ENCODE measurements around the gene CGREF1.
A peak's percentile ranks its signal among the peaks of the same experiment; 100 is the strongest.

CGREF1 gene

DNA sequence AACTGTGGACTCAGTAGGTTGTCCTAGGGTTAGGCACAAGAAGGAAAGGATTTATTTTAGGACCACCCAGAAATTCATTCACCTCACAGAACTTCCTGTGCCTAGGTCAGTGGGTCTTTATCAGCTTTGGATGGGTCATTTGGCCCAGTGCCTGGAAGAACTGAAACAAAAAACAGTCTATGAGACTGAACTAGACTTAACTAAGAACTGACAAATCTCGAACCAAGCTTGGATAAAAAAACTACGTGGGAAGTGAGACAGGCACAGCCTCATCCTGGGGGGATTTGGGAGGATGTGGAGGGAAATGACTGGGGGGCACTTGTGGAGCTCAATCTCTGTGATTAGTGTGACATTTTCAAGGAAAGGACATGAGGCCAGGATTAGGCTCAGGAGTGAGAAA, 45.1 kb downstream of the CGREF1 start:
- no peak for DNase-seq (ENCODE audit: low read depth)

DNA sequence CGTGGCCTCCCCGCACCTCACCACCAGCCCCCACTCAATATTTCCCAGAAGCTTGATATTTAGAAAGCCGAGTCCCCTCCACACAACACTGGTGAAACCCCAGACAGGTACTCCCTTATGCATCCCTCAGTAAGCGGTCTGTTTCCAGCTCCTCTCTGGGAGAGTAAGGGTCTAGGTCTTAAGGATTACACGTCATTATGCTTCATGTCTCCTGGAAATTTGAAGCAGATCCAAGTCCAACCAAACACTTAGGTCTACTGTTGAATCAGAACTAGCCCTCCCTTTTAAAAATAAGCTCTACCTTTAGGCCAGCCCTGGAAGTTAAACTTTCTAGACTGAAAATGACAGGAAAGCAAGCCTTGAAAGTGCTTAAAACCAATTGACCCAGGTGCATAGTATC, 46.0 kb downstream of the CGREF1 start:
- DNase-seq (ENCODE audit: low read depth), result no peak

DNA sequence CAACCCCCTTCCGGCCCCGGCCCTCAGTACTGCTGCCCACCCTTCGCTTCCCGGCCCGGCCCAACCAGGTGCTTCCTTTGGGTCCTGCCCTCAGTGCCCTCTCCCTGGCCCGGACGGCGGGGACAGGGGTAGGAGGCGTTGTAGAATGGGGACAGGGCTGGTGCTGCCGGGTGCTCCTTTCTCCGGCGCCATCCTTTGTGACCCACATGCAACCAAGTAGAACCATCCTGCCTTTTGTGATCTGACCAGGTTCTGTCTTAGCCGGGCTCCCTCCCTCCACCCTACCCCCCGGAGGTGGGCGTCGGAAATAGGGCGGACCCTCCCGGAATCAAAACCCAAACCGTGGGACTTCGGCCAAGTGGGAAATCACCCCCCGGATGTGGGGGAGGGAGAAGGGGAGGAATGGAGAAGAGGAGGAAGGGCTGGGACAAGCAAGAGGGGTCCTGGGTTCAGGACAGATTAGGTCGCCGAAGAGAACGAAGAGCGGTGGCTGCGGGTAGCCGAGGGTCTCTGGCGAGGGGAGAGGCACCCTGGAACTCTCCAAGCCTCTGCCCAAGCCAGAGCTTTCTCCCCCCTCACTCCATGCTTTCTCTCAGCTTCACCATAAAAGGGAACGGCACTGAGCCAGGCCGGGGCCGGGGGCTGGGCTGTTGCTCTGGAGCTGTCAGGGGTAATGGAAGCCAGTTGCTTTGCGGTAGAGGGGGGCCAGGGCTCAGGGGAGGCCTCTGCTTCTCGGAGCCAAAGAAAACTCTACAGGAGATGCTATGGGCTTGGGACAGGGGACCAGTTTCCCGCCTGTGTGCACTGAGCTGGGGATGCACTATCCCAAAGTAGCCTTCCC, 46.7 kb downstream of the CGREF1 start:
- no peak for DNase-seq (ENCODE audit: low read depth)

DNA sequence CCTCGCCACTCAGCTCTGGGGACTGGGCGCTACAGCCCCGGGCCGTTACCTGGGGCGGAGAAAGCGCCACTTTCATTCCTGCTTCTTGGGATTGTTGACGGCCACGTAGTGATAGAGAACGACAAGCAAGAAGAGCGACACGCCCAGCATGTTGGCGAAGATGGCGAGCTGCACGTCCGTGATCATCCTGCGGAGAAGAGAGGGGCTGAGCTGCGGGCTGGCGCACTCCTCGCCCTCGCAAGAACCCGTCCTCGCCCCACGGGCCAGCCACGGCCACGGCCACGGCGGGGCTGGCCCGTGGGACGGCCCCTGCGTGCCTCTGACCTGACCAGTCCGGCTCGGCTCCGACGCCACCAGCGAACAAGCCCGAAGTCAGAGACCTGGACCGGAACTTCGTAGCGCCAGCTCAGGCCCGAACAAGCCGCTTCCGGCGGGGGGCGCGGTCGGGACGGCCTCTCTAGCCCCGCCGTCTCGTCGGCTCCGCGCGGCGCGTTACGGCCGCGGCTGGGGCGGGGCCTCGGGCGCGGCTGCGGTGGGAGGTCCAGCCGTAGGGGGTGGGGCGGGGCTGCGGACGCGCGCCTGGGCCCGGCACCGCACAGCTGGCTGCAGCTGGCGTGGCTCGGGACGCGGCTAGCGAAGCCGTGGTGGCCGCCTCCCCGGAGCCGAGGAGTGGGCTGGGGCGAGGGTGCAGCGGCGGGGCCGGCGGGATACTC, 47.5 kb downstream of the CGREF1 start, which contains the start of gene OST4:
Gene OST4 (minus strand): TSS at position 378 of the 713 bp plus-strand sequence.
- peak; percentile 88 for DNase-seq (ENCODE audit: low read depth)

DNA sequence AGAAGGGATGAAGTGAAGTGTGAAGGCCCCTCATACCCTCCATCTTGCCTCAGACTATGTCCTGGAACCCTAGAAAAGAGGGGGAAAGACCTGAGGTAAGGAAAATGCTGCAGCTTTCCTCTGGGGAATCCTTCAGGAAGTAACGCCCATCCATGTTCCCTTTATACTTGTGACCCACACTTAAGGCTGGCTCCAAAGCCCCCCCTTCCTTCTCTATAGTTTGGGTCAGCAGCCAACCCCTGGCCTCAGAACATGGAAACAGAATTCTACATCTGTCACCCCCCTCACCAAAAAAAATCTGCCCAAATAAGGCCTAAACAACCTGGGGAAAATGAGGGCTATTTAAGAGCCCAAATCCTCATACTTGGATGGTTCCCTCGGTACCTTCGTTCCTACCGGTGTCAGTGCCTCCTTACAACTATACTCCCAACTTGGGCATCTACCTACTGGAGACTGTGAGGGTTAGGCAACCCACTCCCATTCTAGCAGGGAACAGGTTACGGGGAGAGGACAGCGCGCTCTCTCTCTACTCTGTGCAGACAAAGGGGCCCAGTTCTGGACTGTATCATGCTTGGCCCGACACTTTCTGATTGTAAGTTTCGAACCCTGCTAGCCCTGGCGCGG, 48.2 kb downstream of the CGREF1 start:
- DNase-seq (ENCODE audit: low read depth), result no peak

DNA sequence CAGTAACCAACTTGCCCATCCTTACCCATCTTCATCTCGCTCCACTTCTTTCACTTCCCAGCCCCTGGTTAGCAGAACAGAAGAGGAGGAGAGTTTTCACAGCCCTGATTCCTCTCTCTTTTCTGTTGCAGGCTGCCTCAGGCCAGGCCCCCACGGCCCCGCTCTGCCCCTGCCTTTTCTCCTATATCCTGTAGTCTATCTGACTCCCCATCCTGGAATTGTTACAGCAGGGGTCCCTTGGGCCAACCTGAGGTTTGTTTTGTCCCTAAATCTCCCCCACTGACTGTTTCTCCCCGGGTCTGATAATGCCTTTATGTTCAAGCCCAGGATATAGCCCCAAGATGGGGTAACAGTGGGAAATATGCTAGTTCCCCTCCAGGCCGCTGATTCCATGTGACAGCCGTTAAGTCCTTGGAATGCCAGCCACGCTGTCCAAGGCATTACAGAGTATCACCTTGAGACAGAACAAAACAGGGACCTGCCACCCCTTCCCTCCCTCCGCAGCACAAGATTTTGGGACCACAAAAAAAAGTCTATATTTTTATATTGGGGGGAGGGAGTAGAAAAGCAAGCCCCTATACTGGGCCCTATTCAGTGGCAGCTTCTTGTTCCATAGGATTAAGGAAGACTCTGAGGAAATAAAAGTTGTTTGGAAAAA, 48.8 kb downstream of the CGREF1 start:
- no peak for DNase-seq (ENCODE audit: low read depth)

DNA sequence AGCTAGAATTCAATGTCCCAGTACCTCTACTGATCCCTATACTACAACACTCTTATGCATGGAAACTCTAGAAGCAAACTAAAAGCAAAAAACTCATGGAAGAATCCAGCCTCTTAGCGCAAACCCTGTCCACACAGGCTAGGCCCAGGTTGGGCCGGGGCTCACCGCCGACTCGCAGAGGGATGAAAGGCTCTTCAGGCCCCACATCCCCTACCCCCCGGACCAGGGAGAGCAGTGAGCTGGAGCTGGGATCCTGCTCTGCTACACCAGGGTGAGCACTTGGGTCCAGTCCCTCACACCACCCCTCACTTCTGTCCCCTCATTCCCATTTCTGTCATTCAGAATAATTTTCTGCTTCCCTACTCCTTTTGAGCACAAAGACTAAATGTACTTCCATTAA, 49.5 kb downstream of the CGREF1 start:
- no peak for DNase-seq (ENCODE audit: low read depth)

DNA sequence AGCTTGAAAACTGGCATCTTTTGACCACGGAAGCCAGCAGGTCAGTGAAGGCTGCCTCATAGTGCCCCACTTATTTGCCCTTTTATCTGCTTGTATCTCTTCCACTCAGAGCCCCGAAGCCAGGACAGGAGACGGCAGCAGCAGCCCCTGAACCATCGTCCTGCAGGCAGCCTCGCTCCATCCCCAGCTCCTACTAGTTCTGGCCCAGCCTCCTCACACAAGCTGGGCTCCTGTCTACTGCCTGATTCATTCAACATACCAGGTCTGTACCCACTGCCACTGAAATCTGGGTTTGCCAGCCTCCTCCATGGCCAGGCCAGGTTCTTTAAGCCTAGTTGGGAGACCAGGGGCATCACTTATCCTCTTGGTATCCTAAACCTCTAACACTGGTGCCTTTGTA, 51.5 kb downstream of the CGREF1 start:
- DNase-seq (ENCODE audit: low read depth), result no peak

DNA sequence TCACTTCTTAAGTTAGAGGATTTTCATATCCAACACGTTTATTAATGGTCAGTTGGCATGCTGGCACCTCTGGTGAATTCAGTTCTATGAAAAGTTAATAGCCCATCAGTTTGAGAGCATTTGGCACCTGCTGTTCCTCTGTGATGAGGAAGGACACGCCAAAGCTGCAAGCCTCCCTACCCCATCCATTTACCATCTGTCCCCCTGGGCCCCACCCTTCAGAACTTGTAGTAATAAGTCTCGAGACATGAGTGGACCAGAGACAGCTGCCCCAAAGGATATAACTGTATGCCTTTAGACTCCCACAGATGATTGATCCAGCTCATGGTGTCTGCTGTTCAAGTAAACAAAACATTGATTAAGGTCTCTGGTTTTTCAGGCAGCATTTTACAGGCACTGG, 53.8 kb downstream of the CGREF1 start:
- no peak for DNase-seq (ENCODE audit: low read depth)

DNA sequence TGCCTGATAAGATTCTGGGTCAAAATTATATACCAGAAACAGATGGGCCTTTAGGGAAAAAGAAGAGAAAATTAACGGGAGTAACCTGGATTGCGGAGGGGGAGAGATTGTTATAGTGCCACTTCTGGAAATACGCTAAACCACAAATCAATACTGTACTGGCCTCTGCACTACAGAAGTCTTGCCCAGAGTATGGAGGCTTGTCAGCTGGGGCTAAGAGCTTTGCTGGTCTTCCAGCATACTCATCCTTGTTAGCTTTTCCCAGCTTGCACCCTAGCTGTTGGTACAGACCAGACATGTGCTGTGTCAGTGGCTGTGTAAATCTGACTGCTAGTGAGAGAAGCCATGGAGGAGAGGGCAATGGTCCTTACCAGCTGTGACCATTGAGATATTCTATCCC, 58.6 kb downstream of the CGREF1 start:
- DNase-seq (ENCODE audit: low read depth), result no peak

DNA sequence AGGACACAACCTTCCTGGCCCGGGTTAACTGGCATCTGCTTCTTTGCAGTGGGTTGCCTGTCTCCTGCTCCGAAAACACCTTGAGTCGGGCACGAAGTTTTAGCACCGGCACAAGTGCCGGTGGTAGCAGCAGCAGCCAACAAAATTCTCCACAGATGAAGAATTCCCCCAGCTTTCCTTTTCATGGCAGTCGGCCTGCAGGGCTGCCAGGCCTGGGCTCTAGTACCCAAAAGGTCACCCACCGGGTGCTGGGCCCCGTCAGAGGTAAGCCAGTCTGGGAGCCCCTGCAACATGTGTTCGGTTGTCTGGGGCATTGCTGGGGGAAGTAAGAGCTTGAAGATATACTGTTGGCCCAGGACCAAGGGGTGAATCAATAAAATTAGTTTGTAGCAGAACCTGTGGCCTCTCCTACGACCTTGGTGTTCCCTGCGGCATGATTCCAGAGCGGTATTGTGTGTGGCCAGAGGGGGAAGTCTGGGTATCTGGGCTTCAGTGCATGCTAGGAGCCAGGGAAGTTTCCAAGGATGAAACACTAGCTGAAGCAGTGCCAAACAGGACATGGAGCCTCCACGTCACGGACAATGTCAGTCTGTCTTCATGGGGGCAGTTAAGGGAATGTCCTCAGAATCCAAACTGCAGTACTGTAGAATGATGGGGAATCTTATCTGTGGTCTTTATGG, 59.6 kb downstream of the CGREF1 start:
- DNase-seq (ENCODE audit: low read depth), result no peak

DNA sequence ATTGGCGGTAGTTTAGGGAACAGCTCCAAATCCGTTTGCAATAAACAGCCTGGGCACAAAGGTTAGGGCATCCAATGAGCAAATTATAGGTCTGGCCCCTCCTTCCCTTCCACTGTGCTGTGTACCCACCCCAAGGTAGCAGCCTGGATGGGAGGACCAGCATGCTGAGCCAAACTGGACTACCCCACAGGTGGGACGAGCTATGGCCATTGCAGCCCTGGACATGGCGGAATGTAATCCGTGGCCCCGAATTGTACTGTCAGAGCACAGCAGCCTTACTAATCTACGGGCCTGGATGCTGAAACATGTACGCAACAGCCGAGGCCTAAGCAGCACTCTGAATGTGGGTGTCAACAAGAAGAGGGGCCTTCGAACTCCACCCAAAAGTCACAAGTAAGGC, 60.7 kb downstream of the CGREF1 start:
- no peak for DNase-seq (ENCODE audit: low read depth)

DNA sequence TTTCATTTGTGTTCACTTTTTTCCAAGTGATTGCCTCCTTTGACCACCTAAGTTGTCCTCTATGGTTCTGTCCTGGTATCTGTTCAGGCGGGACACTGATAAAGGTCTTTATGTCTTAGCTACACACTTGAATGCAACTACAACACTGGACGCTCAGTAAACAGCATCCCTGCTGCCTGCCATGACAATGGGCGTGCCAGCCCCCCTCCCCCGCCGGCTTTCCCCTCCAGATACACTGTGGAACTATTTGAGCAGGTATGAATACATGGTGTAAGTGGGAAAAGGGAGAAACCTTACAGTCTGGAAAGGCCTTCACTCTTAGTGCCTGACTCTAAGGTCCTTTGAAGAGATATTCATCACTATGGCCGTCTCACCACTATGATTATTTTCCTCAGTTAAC, 61.7 kb downstream of the CGREF1 start:
- no peak for DNase-seq (ENCODE audit: low read depth)

DNA sequence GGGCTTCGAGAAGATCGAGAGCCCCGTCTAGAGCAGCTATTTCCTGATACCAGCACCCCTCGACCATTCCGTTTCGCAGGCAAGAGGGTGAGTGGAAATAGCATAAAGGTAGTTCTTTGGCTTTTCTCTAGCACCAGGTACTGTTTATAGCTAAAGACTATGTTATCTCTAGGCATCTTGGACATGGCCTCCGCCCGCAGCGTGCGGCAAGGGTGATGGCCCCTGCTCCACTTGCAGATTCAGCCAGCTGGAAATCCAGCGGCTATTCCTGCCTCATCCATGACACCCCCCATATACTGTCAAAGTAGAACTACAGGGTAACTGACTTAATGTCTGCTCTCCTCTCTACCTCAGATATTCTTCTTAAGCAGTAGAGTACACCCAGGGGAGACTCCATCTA, 64.2 kb downstream of the CGREF1 start:
- DNase-seq (ENCODE audit: low read depth), result no peak

DNA sequence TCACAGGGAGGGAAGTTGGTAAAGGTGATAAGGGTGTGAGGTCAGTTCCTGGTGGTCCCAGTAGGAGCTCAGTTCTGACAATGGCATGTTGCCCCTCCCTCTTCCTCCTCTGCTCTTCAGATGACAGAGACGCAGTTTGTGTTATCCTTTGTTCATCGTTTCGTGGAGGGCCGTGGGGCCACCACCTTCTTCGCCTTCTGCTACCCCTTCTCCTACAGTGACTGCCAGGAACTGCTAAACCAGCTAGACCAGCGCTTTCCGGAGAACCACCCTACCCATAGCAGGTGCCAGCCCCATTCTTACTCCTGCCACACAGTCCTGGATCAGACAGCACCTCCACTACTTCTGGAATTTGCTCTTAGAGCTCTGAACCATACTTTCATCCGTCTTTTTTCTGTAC, 65.2 kb downstream of the CGREF1 start:
- no peak for DNase-seq (ENCODE audit: low read depth)

DNA sequence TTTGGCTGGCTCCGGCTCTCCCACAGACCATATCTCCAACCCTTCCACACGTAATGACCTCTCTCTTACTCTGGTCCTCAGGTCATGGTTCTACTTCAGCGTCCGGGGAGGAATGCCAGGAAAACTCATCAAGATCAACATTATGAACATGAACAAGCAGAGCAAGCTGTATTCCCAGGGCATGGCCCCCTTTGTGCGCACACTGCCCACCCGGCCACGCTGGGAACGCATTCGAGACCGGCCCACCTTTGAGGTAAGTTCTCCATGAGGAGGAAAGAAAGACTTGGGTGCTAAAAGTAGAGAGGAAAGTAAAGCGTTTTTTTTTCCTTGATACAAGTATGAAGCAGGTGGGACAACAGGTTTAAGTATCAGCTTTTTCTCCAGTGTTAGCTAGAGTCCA, 65.6 kb downstream of the CGREF1 start:
- DNase-seq (ENCODE audit: low read depth), result no peak

DNA sequence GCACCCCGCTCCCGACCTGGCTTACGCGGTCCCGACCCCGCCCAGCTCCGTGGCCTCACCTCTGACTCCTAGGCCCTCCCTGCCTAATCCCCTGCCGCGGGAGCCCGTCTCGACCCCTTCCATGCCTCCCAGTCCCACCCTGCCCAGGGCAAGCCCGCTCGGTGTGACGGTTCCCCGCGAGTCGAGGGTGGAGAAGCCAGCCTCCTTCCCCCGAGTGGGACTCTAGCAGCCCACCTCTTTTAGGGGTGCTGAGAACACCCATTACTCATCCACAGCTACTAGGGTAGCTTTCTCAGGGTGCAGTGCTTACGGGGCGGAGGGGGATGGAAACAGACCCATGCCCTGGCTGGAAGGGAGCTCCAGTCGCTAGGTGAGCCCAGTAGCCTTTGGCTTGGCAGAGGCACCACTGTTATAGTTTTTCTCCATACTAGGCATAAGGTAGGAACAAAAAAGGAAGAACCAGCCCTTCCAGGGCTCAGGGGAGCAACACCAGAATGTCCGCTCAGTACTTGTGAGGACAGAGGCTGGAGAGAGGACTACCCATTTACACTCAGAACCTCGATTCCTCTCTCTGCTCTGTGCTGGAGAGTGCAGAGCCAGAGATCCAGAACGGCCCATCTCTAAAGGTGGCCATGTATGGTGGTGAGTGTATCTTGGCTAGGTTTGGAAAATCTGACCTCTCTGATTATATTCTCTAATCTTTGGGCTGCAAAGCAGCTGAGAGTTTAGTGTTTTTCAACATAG, 66.9 kb downstream of the CGREF1 start:
- DNase-seq (ENCODE audit: low read depth), result no peak

DNA sequence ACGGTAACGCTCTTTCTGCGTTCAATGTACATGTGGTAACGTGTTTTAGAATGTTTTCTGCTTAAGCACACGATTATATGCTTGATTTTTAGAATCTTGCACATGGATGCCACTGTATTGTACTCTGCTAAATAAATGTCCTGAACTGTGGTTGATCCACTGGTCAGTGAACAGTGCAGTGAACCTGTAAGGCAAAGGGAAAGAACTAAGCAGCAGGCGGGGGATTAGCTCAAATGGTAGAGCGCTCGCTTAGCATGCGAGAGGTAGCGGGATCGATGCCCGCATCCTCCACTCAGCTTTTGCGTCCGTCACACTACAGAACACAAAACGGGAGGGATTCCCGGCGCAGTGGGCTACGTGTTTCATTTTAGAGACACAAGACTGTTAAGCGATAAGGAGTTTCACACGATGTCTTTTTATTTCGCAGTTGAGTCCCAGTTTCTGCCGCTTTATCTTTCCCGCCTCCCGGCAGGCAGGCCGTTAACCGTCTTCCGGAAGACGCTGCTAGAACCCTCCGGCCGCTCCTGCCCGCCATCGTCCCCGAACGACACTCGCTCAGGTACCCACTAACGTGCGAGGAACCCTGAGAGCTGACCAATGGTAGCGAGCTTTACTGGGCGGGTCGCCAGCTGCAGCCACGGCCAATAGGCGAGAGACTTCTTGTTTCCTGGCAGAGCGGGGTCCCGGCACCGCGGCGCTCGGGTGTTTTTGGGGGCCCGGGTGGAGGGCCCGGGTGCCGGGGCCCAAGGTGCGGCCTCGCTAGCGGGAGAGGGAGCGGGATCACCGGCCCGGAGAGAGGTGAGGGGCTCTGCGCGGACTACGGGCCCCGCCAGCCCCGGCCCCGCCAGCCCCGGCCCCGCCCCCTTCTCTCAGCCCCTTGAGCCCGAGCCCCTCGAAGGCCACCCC, 67.7 kb downstream of the CGREF1 start, which contains the start of gene AGBL5:
Gene AGBL5 (plus strand): TSS at position 673 of the 906 bp plus-strand sequence. CDS start 1,291 bp downstream, outside the sequence.
- DNase-seq (ENCODE audit: low read depth), result peak; percentile 81
